ENCODE data around the gene MICAL2.

MICAL2 gene

DNA sequence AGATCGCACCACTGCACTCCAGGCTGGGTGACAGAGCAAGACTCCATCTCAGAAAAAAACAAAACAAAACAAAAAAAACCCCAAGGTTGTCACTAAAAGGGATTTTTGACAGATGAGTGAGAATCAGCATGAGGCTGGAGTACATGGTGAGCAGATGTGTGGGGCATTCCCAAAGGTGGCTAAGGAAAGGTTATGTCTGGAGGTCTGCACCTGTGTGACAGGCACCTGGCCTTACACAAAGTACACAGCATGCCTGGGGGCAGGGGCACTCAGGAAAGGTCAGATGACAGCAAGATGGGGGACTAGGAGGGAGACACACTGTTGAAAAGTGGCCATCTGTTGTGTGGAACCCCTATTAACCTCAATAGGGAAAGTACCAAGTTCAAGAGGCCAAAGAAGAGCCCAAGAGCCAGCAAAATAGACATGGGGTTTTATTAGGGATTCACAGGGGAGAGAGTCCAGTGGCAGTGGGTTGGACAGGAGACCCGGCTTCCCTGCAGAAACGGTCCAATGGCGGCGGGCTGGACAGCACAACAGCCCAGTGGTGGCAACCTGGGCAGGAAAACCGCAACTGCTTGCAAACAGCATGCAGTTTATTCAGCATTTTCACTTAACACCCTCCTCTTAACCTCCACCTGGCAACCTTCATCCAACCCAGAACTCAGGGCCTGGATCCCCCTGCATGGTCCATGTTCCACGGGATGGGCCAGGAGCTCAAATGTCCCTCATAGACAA, 101.1 kb downstream of the MICAL2 start:
- TF ChIP-seq POU2F2 (IDR thresholded peaks at IDR 0.05; ENCODE audit: low read depth, low read length) = no peak
- no peak for TF ChIP-seq SPI1 (IDR thresholded peaks at IDR 0.05; ENCODE audit: low read depth, low read length)
- no peak for TF ChIP-seq POLR2AphosphoS5 (IDR thresholded peaks at IDR 0.05; ENCODE audit: low read depth, low read length)
- TF ChIP-seq PAX5 (IDR thresholded peaks at IDR 0.05; ENCODE audit: insufficient read depth, low read length, severe bottlenecking) = no peak
- no peak for TF ChIP-seq TAF1 (IDR thresholded peaks at IDR 0.05; ENCODE audit: low read depth, low read length)
- no peak for TF ChIP-seq POLR2A (IDR thresholded peaks at IDR 0.05; ENCODE audit: low read depth, low read length)
- no peak for DNase-seq (ENCODE audit: insufficient read length, low spot score)
- no peak for FAIRE-seq

DNA sequence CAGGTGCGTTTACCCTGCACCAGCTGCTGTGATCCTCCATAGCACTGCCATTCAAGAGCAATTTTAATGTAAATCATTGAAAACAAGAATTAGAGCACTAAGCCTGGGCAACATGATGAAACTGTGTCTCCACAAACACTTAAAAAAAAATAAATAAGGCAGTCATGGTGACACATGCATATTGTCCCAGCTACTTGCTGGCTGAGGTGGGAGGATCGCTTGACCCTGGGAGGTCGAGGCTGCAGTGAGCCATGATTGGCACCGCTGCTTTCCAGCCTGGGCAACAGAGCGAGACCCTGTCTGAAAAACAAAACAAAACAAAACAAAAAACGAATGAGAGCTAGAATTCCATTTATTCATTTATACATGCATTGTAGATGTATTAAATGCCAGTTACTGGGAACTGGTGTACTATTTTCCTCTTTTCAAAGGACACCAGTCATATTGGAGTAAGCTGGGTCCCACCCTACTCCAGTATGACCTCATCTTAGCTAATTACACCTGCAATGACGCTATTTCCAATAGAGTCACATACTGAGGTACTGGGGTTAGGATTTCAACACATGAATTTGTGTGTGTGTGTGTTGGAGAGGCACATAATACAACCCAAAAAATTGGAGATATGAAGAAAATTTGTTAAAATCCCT, 101.9 kb downstream of the MICAL2 start:
- FAIRE-seq (no peak), DNase-seq (ENCODE audit: insufficient read length, low spot score) (no peak)
- no peak for TF ChIP-seq SPI1 (IDR thresholded peaks at IDR 0.05; ENCODE audit: low read depth, low read length)
- TF ChIP-seq TAF1 (IDR thresholded peaks at IDR 0.05; ENCODE audit: low read depth, low read length) = no peak
- TF ChIP-seq PAX5 (IDR thresholded peaks at IDR 0.05; ENCODE audit: insufficient read depth, low read length, severe bottlenecking) = no peak
- TF ChIP-seq POLR2AphosphoS5 (IDR thresholded peaks at IDR 0.05; ENCODE audit: low read depth, low read length) = no peak
- no peak for TF ChIP-seq POLR2A (IDR thresholded peaks at IDR 0.05; ENCODE audit: low read depth, low read length)
- TF ChIP-seq POU2F2 (IDR thresholded peaks at IDR 0.05; ENCODE audit: low read depth, low read length) = no peak

DNA sequence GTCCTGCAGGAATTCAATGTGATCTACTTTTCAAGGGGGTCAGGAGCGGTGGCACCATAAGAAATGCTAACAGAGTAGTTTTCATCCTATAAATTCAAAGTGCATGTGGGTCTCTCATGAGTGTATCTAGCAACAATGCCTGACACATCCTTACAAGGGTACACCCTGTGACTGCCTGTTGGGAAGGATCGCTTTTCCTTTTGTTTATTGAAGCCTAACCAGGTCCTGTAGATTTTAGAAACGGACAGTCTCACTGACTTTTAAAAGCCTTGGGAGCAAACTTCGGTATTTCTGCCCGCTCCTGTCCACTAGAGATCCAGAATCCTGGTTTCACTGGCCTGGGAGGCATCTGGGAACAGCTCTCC, 102.4 kb downstream of the MICAL2 start:
- DNase-seq (ENCODE audit: insufficient read length, low spot score) = no peak
- no peak for FAIRE-seq
- TF ChIP-seq PAX5 (IDR thresholded peaks at IDR 0.05; ENCODE audit: insufficient read depth, low read length, severe bottlenecking) (no peak), POLR2AphosphoS5 (IDR thresholded peaks at IDR 0.05; ENCODE audit: low read depth, low read length) (no peak), TAF1 (IDR thresholded peaks at IDR 0.05; ENCODE audit: low read depth, low read length) (no peak), SPI1 (IDR thresholded peaks at IDR 0.05; ENCODE audit: low read depth, low read length) (no peak), POU2F2 (IDR thresholded peaks at IDR 0.05; ENCODE audit: low read depth, low read length) (no peak), POLR2A (IDR thresholded peaks at IDR 0.05; ENCODE audit: low read depth, low read length) (no peak)

DNA sequence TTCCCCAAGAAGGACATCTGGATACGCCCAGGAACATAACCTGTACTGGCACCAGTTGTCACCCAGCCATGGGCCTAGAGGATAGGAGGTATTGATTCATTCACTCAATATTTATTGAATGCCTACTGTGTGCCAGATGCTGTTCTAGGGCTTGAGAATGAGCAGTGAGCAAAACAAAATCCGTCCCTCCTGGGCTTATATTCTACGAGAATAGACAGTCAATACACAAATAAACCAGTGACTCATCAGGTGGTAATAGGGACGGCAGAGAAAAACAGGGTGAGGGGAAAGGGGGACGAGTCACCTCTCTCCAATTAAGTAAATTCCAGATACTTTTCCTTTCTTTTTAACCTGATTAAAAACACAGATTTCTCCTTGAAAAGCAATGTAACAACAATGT, 103.5 kb downstream of the MICAL2 start:
- no peak for DNase-seq (ENCODE audit: insufficient read length, low spot score)
- TF ChIP-seq POLR2AphosphoS5 (IDR thresholded peaks at IDR 0.05; ENCODE audit: low read depth, low read length) (no peak), TAF1 (IDR thresholded peaks at IDR 0.05; ENCODE audit: low read depth, low read length) (no peak), SPI1 (IDR thresholded peaks at IDR 0.05; ENCODE audit: low read depth, low read length) (no peak), POU2F2 (IDR thresholded peaks at IDR 0.05; ENCODE audit: low read depth, low read length) (no peak), PAX5 (IDR thresholded peaks at IDR 0.05; ENCODE audit: insufficient read depth, low read length, severe bottlenecking) (no peak), POLR2A (IDR thresholded peaks at IDR 0.05; ENCODE audit: low read depth, low read length) (no peak)
- no peak for FAIRE-seq

DNA sequence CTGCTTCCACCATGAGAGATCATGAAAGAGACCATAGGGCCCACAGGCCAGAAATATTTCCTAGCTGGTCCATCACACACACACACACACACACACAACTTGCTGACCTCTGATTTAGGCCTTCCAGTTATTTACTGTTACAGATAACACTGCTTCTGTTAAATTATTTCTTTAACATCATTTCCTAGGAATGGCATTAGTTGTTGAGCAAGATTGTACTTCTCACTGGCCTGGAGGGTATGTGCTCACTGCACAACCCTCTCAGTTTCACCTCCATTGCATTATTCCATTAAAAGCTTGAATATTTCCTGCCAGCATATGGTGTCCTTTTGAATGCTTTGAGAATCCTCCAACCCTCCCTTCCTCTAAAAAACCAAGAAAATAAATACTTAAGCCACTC, 104.4 kb downstream of the MICAL2 start:
- TF ChIP-seq POLR2A (IDR thresholded peaks at IDR 0.05; ENCODE audit: low read depth, low read length) (no peak), POLR2AphosphoS5 (IDR thresholded peaks at IDR 0.05; ENCODE audit: low read depth, low read length) (no peak), POU2F2 (IDR thresholded peaks at IDR 0.05; ENCODE audit: low read depth, low read length) (no peak), TAF1 (IDR thresholded peaks at IDR 0.05; ENCODE audit: low read depth, low read length) (no peak), SPI1 (IDR thresholded peaks at IDR 0.05; ENCODE audit: low read depth, low read length) (no peak), PAX5 (IDR thresholded peaks at IDR 0.05; ENCODE audit: insufficient read depth, low read length, severe bottlenecking) (no peak)
- no peak for DNase-seq (ENCODE audit: insufficient read length, low spot score)
- FAIRE-seq = no peak

DNA sequence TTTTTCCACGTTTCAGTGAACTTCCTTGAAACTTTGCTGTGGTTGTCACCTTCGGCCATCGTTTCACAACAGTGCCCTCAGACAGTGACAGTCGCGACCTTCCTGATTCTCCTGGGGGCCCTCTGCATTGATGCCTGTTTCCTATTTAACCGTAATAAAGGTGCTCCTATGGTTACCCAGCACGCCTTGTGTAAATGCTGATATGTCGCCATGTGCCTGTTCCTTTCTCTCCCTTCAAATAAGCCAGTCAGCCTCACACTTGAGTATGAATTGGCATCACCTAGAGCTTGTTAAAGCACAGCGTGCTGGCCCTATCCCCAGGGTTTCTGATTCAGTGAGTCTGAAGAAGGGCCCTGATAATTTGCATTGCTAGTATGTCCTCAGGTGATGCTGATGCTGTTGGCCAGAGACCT, 104.8 kb downstream of the MICAL2 start:
- TF ChIP-seq POLR2A (IDR thresholded peaks at IDR 0.05; ENCODE audit: low read depth, low read length) = no peak
- TF ChIP-seq PAX5 (IDR thresholded peaks at IDR 0.05; ENCODE audit: insufficient read depth, low read length, severe bottlenecking) = no peak
- TF ChIP-seq TAF1 (IDR thresholded peaks at IDR 0.05; ENCODE audit: low read depth, low read length) = no peak
- TF ChIP-seq POLR2AphosphoS5 (IDR thresholded peaks at IDR 0.05; ENCODE audit: low read depth, low read length) = no peak
- TF ChIP-seq POU2F2 (IDR thresholded peaks at IDR 0.05; ENCODE audit: low read depth, low read length) = no peak
- TF ChIP-seq SPI1 (IDR thresholded peaks at IDR 0.05; ENCODE audit: low read depth, low read length) = no peak
- FAIRE-seq (no peak), DNase-seq (ENCODE audit: insufficient read length, low spot score) (no peak)

DNA sequence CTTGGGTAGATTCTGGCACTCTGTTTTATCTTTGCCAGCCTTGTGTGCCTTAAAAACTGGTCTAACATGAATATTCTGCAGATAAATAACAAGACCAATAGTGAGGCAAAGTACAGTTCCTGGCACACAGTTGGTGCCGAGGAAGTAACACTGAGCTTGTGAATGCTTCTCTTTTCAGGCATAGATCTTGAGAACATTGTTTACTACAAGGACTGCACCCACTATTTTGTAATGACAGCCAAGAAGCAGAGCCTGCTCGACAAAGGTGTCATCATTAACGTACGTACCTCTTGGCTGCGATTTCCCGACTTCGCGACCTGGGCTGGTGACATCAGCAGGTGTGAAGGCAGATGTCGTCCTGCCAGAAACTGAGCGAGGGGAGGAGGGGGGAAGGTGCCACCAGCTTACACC, 105.7 kb downstream of the MICAL2 start:
- DNase-seq (ENCODE audit: insufficient read length, low spot score) (no peak), FAIRE-seq (no peak)
- TF ChIP-seq TAF1 (IDR thresholded peaks at IDR 0.05; ENCODE audit: low read depth, low read length) (no peak), PAX5 (IDR thresholded peaks at IDR 0.05; ENCODE audit: insufficient read depth, low read length, severe bottlenecking) (no peak), POLR2AphosphoS5 (IDR thresholded peaks at IDR 0.05; ENCODE audit: low read depth, low read length) (no peak), POU2F2 (IDR thresholded peaks at IDR 0.05; ENCODE audit: low read depth, low read length) (no peak), SPI1 (IDR thresholded peaks at IDR 0.05; ENCODE audit: low read depth, low read length) (no peak)

DNA sequence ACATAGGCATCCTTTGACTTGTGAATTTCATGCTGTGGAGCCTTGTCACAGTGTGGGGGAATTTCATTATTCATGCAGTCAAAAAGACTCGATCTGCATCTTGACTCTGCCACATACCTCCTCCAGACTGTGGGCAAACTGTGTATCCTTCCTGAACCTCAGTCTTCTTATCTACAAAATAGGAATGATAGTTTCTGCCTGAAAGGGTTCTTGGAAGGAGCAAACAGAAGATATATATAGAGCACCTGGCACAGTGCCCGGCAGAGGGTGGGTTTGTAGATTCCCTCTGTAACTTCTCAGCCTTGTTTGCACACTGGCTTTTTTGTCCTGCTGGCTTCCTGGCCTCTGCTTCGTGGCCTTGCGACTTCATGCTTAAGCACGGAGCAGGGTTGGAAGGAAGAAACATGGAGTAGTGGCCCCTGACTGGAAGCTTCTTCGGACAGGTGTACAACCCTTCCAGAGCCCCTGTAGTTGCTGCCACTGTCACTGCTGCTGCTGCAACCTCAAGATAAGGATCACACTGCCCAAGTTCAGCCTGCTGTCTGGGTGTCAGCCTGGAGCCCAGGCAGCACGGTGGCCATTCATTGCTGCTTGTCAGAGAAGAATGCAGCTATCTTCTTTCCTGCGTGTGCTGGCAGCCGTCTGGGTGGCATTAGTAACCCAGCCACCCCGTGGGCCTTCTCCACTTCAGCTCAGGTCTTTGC, 106.4 kb downstream of the MICAL2 start:
- TF ChIP-seq POLR2AphosphoS5 (IDR thresholded peaks at IDR 0.05; ENCODE audit: low read depth, low read length) = no peak
- TF ChIP-seq POU2F2 (IDR thresholded peaks at IDR 0.05; ENCODE audit: low read depth, low read length) = no peak
- no peak for TF ChIP-seq PAX5 (IDR thresholded peaks at IDR 0.05; ENCODE audit: insufficient read depth, low read length, severe bottlenecking)
- TF ChIP-seq POLR2A (IDR thresholded peaks at IDR 0.05; ENCODE audit: low read depth, low read length) = no peak
- TF ChIP-seq SPI1 (IDR thresholded peaks at IDR 0.05; ENCODE audit: low read depth, low read length) = no peak
- TF ChIP-seq TAF1 (IDR thresholded peaks at IDR 0.05; ENCODE audit: low read depth, low read length) = no peak

DNA sequence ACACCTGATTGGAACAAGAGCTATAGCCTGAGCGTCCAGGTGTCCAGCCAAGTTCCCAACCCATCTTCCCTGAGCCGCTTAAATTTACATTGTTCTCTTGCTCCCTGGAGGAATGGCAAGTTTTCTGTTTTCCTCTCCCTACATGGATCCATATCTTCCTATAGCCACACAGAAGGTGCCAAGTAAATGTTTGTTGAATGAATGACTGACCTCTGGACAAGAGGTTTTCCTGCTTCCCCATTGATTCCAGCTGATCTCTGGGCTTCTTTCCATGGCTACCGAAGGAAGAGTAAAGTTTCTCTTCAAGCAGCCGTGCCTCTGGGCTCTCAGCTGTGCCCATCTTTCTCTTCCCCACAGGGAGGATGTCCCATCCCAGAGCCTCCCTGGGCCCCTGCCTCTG, 107.5 kb downstream of the MICAL2 start:
- FAIRE-seq = no peak
- TF ChIP-seq POLR2A (IDR thresholded peaks at IDR 0.05; ENCODE audit: low read depth, low read length) = no peak
- no peak for TF ChIP-seq PAX5 (IDR thresholded peaks at IDR 0.05; ENCODE audit: insufficient read depth, low read length, severe bottlenecking)
- no peak for TF ChIP-seq POU2F2 (IDR thresholded peaks at IDR 0.05; ENCODE audit: low read depth, low read length)
- no peak for DNase-seq (ENCODE audit: insufficient read length, low spot score)

More for the DNA sequence above, 106.4 kb downstream of the MICAL2 start:
- no peak for FAIRE-seq
- no peak for DNase-seq (ENCODE audit: insufficient read length, low spot score)
